VCaP (cell line): ENCODE results near the gene CHST11.

ENCODE experiments used
- H3K27ac ChIP-seq: fragments of 450-650 bp; 2 replicates; pipeline ENCODE4 v1.5.1; 2017
- TF ChIP-seq, protein P1 (sequence below): fragments of 450-650 bp; conservative IDR thresholded peaks from 2 replicates; pipeline ENCODE4 v1.5.1; 2017; ENCODE audit warnings: mild to moderate bottlenecking, moderate library complexity

Gene CHST11

DNA sequence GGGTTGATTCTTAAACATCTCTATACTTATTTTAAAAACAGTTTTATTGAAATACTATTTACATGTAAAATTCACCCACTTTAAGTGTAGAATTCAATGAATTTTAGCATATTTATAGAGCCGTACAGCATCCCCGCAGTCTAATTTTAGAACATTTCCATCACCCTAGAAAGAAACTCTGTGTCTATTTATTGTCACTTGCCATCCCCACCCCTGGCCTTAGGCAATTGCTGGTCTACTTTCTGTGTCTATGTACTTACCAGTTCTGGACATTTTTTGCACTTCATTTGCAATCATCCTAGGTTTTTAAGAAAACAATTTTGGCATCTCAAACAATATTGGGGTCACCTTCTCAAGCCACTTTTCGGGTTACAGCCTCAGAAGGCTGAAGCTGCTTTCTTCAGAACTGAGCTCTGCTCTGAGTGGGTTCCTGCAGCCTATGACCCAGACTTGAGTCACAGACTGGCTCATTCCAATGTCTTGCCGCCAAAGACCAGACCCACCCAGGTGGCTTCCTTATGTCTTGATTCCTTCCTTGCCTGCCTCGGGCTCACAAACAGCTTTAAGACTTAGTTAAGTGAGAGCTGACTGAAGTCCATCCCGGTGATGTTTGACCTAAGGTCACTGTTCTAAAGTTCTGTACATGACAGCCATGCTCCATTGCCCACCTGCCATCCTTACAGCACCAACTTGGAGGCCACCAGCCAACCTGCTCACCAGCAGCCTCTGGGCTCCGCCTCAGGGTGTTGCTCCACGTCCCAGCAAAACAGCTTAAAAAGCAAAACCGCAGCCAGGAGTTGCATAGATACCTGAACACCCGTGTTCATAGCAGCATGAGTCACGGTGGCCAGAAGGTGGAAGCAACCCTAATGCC lies 131.5 kb downstream of the CHST11 start:
- TF ChIP-seq, protein P1, sequence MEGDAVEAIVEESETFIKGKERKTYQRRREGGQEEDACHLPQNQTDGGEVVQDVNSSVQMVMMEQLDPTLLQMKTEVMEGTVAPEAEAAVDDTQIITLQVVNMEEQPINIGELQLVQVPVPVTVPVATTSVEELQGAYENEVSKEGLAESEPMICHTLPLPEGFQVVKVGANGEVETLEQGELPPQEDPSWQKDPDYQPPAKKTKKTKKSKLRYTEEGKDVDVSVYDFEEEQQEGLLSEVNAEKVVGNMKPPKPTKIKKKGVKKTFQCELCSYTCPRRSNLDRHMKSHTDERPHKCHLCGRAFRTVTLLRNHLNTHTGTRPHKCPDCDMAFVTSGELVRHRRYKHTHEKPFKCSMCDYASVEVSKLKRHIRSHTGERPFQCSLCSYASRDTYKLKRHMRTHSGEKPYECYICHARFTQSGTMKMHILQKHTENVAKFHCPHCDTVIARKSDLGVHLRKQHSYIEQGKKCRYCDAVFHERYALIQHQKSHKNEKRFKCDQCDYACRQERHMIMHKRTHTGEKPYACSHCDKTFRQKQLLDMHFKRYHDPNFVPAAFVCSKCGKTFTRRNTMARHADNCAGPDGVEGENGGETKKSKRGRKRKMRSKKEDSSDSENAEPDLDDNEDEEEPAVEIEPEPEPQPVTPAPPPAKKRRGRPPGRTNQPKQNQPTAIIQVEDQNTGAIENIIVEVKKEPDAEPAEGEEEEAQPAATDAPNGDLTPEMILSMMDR: no peak
- no peak overlapping the region for H3K27ac ChIP-seq

DNA sequence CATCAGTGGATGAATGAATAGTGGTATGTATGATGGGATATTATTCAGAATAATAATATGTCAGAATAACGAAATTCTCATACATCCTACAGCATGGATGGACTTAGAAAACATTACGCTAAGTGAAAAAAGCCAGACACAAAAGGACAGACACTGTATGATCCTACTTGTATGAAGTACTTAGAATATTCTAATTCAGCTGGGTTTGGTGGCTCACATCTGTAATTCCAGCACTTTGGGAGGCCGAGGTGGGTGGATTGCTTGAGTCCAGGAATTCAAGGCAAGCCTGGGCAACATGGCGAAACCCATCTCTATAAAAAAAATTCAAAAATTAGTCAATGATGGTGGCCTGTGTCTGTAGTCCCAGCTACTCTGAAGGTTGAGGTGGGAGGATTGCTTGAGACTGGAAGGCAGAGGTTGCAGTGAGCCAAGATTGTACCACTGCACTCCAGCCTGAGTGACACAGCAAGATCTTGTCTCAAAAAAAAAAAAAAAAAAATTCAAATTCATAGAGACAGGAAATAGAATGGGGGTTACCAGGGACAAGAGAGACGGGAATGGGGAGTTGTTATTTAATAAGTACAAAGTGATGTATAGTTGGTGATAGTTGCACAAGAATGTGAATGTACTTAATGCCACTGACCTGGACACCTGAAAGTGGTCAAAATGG lies 132.3 kb downstream of the CHST11 start:
- TF ChIP-seq, protein P1: no peak
- no peak overlapping the region for H3K27ac ChIP-seq

DNA sequence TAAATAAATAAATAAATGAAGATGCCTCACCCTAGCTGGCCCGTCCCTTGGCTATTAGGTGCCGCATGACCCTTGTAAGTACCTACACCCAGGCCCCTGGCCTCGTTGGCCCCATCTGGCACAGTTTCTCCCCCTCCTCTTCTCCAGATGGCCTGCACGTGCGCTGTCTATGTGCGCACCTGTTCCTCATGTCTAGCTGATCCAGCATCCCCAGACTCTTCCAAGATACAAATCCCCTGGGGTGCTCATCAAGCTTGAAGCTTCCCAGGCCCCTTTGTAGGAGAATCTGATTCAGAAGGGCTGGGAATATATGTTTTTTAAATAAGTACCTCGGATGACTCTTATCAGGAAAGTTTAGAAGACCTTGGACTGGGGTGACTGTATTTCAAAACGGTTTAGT lies 133.3 kb downstream of the CHST11 start:
- no peak overlapping the region for H3K27ac ChIP-seq
- TF ChIP-seq, protein P1: no peak

DNA sequence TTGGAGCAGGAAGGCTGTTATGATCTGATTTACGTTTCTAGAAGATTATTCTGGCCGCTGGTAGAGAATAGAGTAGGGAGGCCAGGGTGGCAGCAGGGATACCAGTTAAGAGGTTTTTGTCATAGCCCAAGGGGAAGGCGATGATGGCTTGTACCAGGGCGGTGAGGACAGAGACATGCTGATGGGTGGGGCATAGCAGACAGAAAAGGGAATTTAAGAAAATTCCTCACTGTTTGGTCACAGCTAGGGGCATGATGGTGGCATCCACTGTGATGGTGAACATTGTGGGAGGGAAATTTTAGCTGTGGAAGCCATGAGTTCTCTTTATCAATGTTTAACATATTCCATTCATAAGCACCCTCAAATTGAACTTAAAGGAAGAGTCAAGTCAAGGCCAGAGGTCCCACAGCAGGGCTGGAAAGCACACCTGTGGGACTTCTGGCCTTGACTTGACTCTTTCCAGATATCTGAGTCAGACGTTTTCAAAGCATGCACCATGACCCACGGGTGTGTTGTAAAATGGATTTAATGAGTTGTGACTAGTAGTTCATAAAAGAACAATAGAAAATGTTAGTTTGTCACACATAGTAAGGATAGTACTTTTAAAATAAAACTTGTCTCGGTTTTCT lies 134.6 kb downstream of the CHST11 start:
- TF ChIP-seq, protein P1: no peak
- H3K27ac ChIP-seq: no peak overlapping the region

DNA sequence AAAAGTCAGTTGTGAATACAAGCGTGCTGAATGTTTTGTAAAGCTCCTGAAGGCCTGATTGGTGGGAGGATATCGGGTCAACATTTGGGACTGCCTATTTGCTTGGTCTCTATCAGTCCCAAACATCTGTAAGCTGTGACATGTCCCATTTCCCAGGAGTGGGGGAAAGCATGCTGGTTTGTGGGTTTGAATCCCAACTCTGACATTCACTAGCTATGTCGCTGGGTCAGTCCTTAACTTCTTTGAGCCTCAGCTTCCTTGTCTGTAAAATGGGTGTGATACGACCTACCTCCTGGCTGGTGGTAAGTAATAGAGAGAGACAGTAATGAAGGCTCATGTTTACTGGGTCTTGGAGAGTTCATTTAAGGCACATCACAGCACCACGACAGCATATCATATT lies 136.7 kb downstream of the CHST11 start:
- TF ChIP-seq, protein P1: no peak
- no peak overlapping the region for H3K27ac ChIP-seq

DNA sequence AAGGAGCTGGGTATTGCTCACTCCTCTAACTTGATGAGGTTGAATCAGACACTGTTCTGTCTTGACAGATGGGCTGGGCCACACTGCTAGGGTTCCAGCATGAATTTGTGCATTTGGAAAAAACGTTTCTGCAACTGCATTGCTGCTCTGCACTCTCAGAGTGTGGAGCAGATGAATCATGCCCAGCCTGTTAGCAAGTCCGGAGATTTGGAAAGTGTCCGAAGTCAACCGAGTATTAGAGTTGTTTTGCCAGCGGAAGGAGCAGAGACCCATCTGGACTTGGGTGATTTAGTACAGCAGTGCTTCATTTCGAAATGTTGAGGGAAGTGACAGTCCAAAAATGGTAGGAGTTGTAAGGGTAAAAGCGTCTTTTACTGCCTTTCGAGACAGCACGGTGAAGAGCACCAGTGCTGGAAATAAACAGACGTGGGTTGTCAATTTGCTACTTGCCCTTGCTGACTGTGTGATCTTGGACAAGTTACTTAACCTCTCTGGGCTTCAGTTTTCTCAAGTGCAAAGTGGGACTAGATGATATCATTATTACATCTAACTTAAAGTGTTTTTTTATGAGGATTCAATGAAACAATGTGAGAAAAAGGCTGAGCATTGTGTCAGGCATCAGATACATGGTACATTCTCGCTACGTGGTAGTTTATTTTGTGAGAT lies 139.5 kb downstream of the CHST11 start:
- TF ChIP-seq, protein P1: no peak

More for the DNA sequence above, 139.5 kb downstream of the CHST11 start:
- H3K27ac ChIP-seq: no peak overlapping the region
